ENCODE results near the gene PSMA1. TPM values are rescaled to one million over a fixed set of nuclear protein-coding genes. Genes with fewer than 3 reads are reported as not detected.
A peak's percentile ranks its signal among the peaks of the same experiment; 100 is the strongest.

PSMA1 gene
- total RNA-seq, 3 donors from 2014 or later (not counting 1 experiment from before 2014, with no cell fraction given) = 143 to 176 (median 155) TPM

DNA sequence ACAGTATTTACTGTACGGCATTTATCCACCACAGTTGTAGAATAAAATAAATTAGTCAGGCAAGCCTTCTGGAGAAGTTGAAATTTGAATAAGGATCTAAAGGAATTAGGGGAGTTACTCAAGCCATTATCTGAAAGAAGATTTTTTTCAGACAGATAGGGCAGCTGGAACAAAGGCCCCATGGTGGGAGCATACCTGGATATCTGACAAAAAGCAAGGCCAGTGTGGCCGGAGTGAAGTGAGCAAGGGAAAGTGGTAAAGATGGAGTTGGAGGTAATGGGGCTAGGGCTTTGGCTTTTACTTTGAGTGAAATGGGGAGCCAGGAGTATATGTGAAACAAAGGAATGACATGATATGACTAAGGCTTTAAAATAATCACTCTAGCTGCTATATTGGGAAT lies 45.7 kb upstream of the PSMA1 start:
- H3K4me1 ChIP-seq (ENCODE audit: control insufficient read depth, insufficient read depth, low read length) = peaks cover 10% of the 10 kb centered on the region
- H3K27me3 Mint-ChIP-seq (ENCODE audit: low read depth in 2 of 2) = no peaks in the 10 kb centered on the region
- ATAC-seq (no peak), DNase-seq (no peak)
- no peaks in the 10 kb centered on the region for H3K36me3 ChIP-seq (ENCODE audit: control insufficient read depth, insufficient read depth, low read length)
- H3K9me3 Mint-ChIP-seq = no peaks in the 10 kb centered on the region
- intact Hi-C loops (cut with micrococcal nuclease) = no loop called here
- H3K27me3 ChIP-seq (ENCODE audit: control insufficient read depth, insufficient read depth, low read length) = no peaks in the 10 kb centered on the region
- TF ChIP-seq, protein P1, sequence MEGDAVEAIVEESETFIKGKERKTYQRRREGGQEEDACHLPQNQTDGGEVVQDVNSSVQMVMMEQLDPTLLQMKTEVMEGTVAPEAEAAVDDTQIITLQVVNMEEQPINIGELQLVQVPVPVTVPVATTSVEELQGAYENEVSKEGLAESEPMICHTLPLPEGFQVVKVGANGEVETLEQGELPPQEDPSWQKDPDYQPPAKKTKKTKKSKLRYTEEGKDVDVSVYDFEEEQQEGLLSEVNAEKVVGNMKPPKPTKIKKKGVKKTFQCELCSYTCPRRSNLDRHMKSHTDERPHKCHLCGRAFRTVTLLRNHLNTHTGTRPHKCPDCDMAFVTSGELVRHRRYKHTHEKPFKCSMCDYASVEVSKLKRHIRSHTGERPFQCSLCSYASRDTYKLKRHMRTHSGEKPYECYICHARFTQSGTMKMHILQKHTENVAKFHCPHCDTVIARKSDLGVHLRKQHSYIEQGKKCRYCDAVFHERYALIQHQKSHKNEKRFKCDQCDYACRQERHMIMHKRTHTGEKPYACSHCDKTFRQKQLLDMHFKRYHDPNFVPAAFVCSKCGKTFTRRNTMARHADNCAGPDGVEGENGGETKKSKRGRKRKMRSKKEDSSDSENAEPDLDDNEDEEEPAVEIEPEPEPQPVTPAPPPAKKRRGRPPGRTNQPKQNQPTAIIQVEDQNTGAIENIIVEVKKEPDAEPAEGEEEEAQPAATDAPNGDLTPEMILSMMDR (IDR thresholded peaks at IDR 0.05) = no peak
- H3K9me3 ChIP-seq (ENCODE audit: control insufficient read depth, insufficient read depth, low read length) = peaks cover 3% of the 10 kb centered on the region
- WGBS (ENCODE audit: insufficient coverage) = 98% methylated on average over 2 of the region's 2 CpGs
- H3K4me3 Mint-ChIP-seq = no peak overlapping the region
- H3K4me1 Mint-ChIP-seq = peaks cover 18 to 22% of the 10 kb centered on the region in 2 donors
- H3K36me3 Mint-ChIP-seq = no peaks in the 10 kb centered on the region
- H3K4me3 ChIP-seq (ENCODE audit: low read length) = no peak overlapping the region
- H3K27ac ChIP-seq (ENCODE audit: low read length) = no peak overlapping the region
- H3K27ac Mint-ChIP-seq = no peak overlapping the region

DNA sequence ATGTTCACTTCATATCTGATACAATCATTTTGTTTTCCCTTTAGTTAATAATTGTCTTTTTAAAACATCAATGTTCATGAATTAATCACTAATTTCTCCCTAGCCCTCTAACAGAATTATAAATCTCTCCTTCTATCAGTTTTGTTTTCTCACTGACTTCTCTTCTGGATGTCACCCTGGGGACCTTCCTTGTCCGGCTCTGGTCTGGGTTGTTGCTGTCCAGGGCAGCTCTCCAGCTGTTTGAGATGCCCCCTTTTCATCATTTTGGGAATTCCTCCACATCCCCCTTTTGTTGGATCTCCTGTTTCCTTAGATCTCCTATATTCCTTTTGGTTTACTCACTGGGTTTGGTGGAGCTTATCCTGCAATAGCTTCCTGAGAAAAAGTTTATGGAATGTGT lies 35.6 kb upstream of the PSMA1 start:
- TF ChIP-seq, protein P1 (IDR thresholded peaks at IDR 0.05) = no peak
- H3K27ac ChIP-seq (ENCODE audit: low read length) = no peak overlapping the region
- H3K4me3 ChIP-seq (ENCODE audit: low read length) = no peak overlapping the region
- no peaks in the 10 kb centered on the region for H3K9me3 ChIP-seq (ENCODE audit: control insufficient read depth, insufficient read depth, low read length)
- no peak for ATAC-seq
- Mint-ChIP-seq H3K9me3 (no peaks in the 10 kb centered on the region), H3K27ac (peak overlapping the region; percentile 33 to 78), H3K4me3 (peak overlapping the region; percentile 33), H3K4me1 (peaks cover 21 to 23% of the 10 kb centered on the region in 2 donors), H3K27me3 (ENCODE audit: low read depth in 2 of 2) (peaks cover 0 to 10% of the 10 kb centered on the region in 2 donors), H3K36me3 (no peaks in the 10 kb centered on the region)
- DNase-seq = no peak
- intact Hi-C loops (cut with micrococcal nuclease) = no loop called here
- H3K36me3 ChIP-seq (ENCODE audit: control insufficient read depth, insufficient read depth, low read length) = no peaks in the 10 kb centered on the region
- H3K4me1 ChIP-seq (ENCODE audit: control insufficient read depth, insufficient read depth, low read length) = no peaks in the 10 kb centered on the region
- H3K27me3 ChIP-seq (ENCODE audit: control insufficient read depth, insufficient read depth, low read length) = no peaks in the 10 kb centered on the region
- 96% methylated on average over 1 of the region's 1 CpG for WGBS (ENCODE audit: insufficient coverage)

DNA sequence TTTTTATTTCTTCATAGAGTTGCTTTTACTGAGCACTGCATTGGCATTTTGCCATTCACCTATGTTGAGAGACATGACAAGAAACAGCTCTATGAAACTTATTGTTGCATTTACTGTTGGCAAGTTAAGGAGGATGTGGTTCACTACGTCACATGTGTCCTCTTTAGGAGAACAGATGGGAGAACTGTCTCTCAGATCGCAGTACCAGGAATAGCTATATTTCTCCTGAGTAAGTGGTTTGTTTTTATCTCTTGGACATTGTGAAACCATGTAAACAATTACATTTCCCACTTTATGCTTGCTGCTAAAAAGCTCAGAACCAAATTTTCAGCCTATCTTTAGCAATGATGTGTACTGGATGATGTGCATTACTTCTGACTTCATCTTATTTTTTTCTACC lies 34.8 kb upstream of the PSMA1 start:
- Mint-ChIP-seq H3K36me3 (no peaks in the 10 kb centered on the region), H3K4me3 (no peak overlapping the region), H3K27ac (peak overlapping the region; percentile 68 to 78), H3K9me3 (no peaks in the 10 kb centered on the region), H3K27me3 (ENCODE audit: low read depth in 2 of 2) (peaks cover 0 to 10% of the 10 kb centered on the region in 2 donors), H3K4me1 (peaks cover 21 to 23% of the 10 kb centered on the region in 2 donors)
- Histone ChIP-seq H3K4me1 (ENCODE audit: control insufficient read depth, insufficient read depth, low read length) (no peaks in the 10 kb centered on the region), H3K27me3 (ENCODE audit: control insufficient read depth, insufficient read depth, low read length) (no peaks in the 10 kb centered on the region), H3K4me3 (ENCODE audit: low read length) (no peak overlapping the region), H3K27ac (ENCODE audit: low read length) (no peak overlapping the region), H3K9me3 (ENCODE audit: control insufficient read depth, insufficient read depth, low read length) (no peaks in the 10 kb centered on the region), H3K36me3 (ENCODE audit: control insufficient read depth, insufficient read depth, low read length) (no peaks in the 10 kb centered on the region)
- TF ChIP-seq, protein P1 (IDR thresholded peaks at IDR 0.05) = no peak
- 20% methylated on average over 1 of the region's 2 CpGs for WGBS (ENCODE audit: insufficient coverage)
- ATAC-seq = peak; percentile 86 to 89 (median 87)
- peak in 1 of 2 donors; percentile 87 for DNase-seq
- intact Hi-C loops (cut with micrococcal nuclease) = no loop called here

DNA sequence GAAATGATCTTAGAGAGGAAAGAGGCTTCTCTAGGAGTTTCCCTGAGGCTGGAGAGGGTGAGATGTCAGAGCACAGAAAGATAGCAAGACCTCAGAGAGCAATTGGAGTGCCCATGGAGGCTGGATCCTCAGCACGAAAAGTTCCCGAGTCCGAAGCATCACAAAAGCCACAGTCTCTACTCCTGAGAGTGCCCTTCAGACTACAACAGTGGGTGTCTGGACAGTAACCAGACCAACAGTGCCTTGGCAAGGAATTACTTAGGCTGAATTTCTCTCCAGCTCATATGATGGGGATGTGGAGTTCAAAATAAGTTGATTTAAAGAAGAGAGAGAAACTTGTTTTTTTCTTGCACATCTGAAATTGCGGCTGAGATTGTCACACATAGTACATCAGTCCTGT lies 31.9 kb upstream of the PSMA1 start:
- Mint-ChIP-seq H3K27ac (no peak overlapping the region), H3K9me3 (no peaks in the 10 kb centered on the region), H3K4me3 (no peak overlapping the region), H3K27me3 (ENCODE audit: low read depth in 2 of 2) (no peaks in the 10 kb centered on the region), H3K4me1 (peaks cover 21 to 23% of the 10 kb centered on the region in 2 donors), H3K36me3 (no peaks in the 10 kb centered on the region)
- no peaks in the 10 kb centered on the region for H3K36me3 ChIP-seq (ENCODE audit: control insufficient read depth, insufficient read depth, low read length)
- no peaks in the 10 kb centered on the region for H3K27me3 ChIP-seq (ENCODE audit: control insufficient read depth, insufficient read depth, low read length)
- ATAC-seq (no peak), DNase-seq (no peak)
- no peaks in the 10 kb centered on the region for H3K9me3 ChIP-seq (ENCODE audit: control insufficient read depth, insufficient read depth, low read length)
- TF ChIP-seq, protein P1 (IDR thresholded peaks at IDR 0.05) = no peak
- no peaks in the 10 kb centered on the region for H3K4me1 ChIP-seq (ENCODE audit: control insufficient read depth, insufficient read depth, low read length)
- H3K27ac ChIP-seq (ENCODE audit: low read length) = no peak overlapping the region
- intact Hi-C loops (cut with micrococcal nuclease) = no loop called here
- H3K4me3 ChIP-seq (ENCODE audit: low read length) = no peak overlapping the region
- WGBS (ENCODE audit: insufficient coverage) = 100% methylated on average over 4 of the region's 4 CpGs
